H1 (cell line): Measurements from ENCODE around the gene LGALS9. TPM values are rescaled to one million over a fixed set of nuclear protein-coding genes. Genes with fewer than 3 reads are reported as not detected.

Experiments
- CTCF ChIA-PET: fragments of 300-600 bp; sonication (Branson Sonifier 250); formaldehyde crosslinking; loops from one replicate; lab custom pipeline; 2021; ENCODE audit not compliant: partially characterized antibody; lab: Charles Lee
- POLR2A ChIA-PET: fragments of 300-600 bp; sonication (Branson Sonifier 250); formaldehyde crosslinking; loops from one replicate; lab custom pipeline; 2021; ENCODE audit warnings: inconsistent platforms; ENCODE audit not compliant: partially characterized antibody; lab: Charles Lee
- DNase-seq, 2 experiments: peaks; one replicate each; pipeline versions ENCODE4 v3.0.0 to v3.0.0-alpha.2; 2010 to 2022; ENCODE audit warnings: low spot score in 2 of 2, low read depth in 1 of 2, mixed read lengths in 1 of 2
- FAIRE-seq: peaks from 2 replicates; lab custom pipeline; 2011; peaks lifted over from hg19 to GRCh38; lab: Jason Lieb, UNC
- H2AFZ ChIP-seq: 2 replicates; pipeline ENCODE4 v1.8.1; 2012; ENCODE audit warnings: low read length, inconsistent platforms
- H2AK5ac ChIP-seq: 2 replicates; pipeline ENCODE4 v1.6.1; 2013; ENCODE audit warnings: low read depth, low read length
- H2BK120ac ChIP-seq: replicated peaks from 2 replicates; pipeline ENCODE3; 2013; ENCODE audit warnings: low read depth, low read length, inconsistent platforms
- H2BK12ac ChIP-seq: 2 replicates; pipeline ENCODE4 v1.6.1; 2013; ENCODE audit warnings: low read depth, low read length
- H2BK15ac ChIP-seq: 2 replicates; pipeline ENCODE4 v1.6.1; 2013; ENCODE audit warnings: low read length
- H2BK20ac ChIP-seq: 2 replicates; pipeline ENCODE4 v1.6.1; 2013; ENCODE audit warnings: low read length
- H2BK5ac ChIP-seq: 2 replicates; pipeline ENCODE4 v1.6.1; 2013; ENCODE audit warnings: low read depth, low read length
- H3K14ac ChIP-seq: 2 replicates; pipeline ENCODE4 v1.6.1; 2013; ENCODE audit warnings: inconsistent platforms; ENCODE audit not compliant: insufficient read length
- H3K18ac ChIP-seq: 2 replicates; pipeline ENCODE4 v1.6.1; 2013; ENCODE audit warnings: low read length; ENCODE audit errors: extremely low read depth
- H3K23ac ChIP-seq: 2 replicates; pipeline ENCODE4 v1.6.1; 2013; ENCODE audit warnings: inconsistent platforms; ENCODE audit not compliant: insufficient read length
- H3K23me2 ChIP-seq: 2 replicates; pipeline ENCODE4 v1.6.1; 2013; ENCODE audit warnings: low read depth, low read length
- H3K27ac ChIP-seq: 2 replicates; pipeline ENCODE4 v1.6.1; 2011; ENCODE audit warnings: low read depth, low read length, inconsistent platforms
- H3K27me3 ChIP-seq, 4 experiments: replicated peaks in 1 of 4; 1 replicate in 1 of 4; 2 replicates in 3 of 4; pipeline versions ENCODE4 v1.6.1 to v1.8.1; 2011 to 2013; ENCODE audit warnings: low read length in 3 of 4, mild to moderate bottlenecking in 3 of 4, inconsistent platforms in 2 of 4, mixed read lengths in 2 of 4, moderate library complexity in 1 of 4; ENCODE audit not compliant: control insufficient read depth in 3 of 4, insufficient read depth in 3 of 4; ENCODE audit errors: extremely low read depth in 1 of 4
- H3K36me3 ChIP-seq, 4 experiments: 2 replicates each; pipeline versions ENCODE4 v1.6.1 to v1.8.1; 2011 to 2013; ENCODE audit warnings: mild to moderate bottlenecking in 4 of 4, low read length in 3 of 4, moderate library complexity in 2 of 4, control low read depth in 1 of 4, inconsistent platforms in 1 of 4; ENCODE audit not compliant: insufficient read depth in 4 of 4, control insufficient read depth in 2 of 4
- H3K4ac ChIP-seq: replicated peaks from 2 replicates; pipeline ENCODE3; 2013; ENCODE audit warnings: low read length, low read depth, mixed read lengths, inconsistent platforms; ENCODE audit not compliant: insufficient read length
- H3K4me1 ChIP-seq, 4 experiments: replicated peaks in 1 of 4; 1 replicate in 1 of 4; 2 replicates in 3 of 4; pipeline versions ENCODE4 v1.6.1 to v1.8.1; 2011 to 2013; ENCODE audit warnings: low read length in 3 of 4, inconsistent platforms in 2 of 4, mixed read lengths in 1 of 4; ENCODE audit not compliant: insufficient read depth in 4 of 4, control insufficient read depth in 3 of 4
- H3K4me2 ChIP-seq, 2 experiments: 2 replicates each; pipeline versions ENCODE4 v1.6.1 to v1.8.1; 2011 to 2013; ENCODE audit warnings: low read depth in 2 of 2, low read length in 2 of 2, control low read depth in 1 of 2, inconsistent platforms in 1 of 2, mild to moderate bottlenecking in 1 of 2; ENCODE audit not compliant: insufficient read depth in 1 of 2
- H3K4me3 ChIP-seq, 4 experiments: fragments of 200-600, 300-600 bp in 1 of 4; sonication (generic), shearing (Covaris generic), sonication (Bioruptor Twin) in 1 of 4; 2 replicates each; pipeline versions ENCODE4 v1.5.1 to v1.8.1; 2011 to 2016; ENCODE audit warnings: low read length in 4 of 4, low read depth in 3 of 4, control low read depth in 2 of 4, inconsistent platforms in 2 of 4, mild to moderate bottlenecking in 2 of 4, mixed read lengths in 1 of 4, moderate library complexity in 1 of 4; ENCODE audit not compliant: insufficient read depth in 2 of 4; ENCODE audit errors: extremely low read depth in 1 of 4
- H3K56ac ChIP-seq: replicated peaks from 2 replicates; pipeline ENCODE3; 2013; ENCODE audit warnings: low read depth, mild to moderate bottlenecking, mixed read lengths, low read length, inconsistent platforms; ENCODE audit not compliant: insufficient read length
- H3K79me1 ChIP-seq: 2 replicates; pipeline ENCODE4 v1.6.1; 2013; ENCODE audit warnings: low read depth, low read length, control low read depth
- H3K79me2 ChIP-seq, 2 experiments: 2 replicates each; pipeline versions ENCODE4 v1.6.1 to v1.8.1; 2012 to 2013; ENCODE audit warnings: low read length in 2 of 2, mild to moderate bottlenecking in 2 of 2, inconsistent platforms in 1 of 2; ENCODE audit not compliant: insufficient read depth in 2 of 2, control insufficient read depth in 1 of 2
- H3K9ac ChIP-seq, 4 experiments: replicated peaks in 1 of 4; 1 replicate in 1 of 4; 2 replicates in 3 of 4; pipeline versions ENCODE4 v1.6.1 to v1.8.1; 2011 to 2013; ENCODE audit warnings: low read depth in 3 of 4, low read length in 3 of 4, control low read depth in 2 of 4, mild to moderate bottlenecking in 2 of 4, moderate library complexity in 2 of 4, inconsistent platforms in 1 of 4; ENCODE audit errors: extremely low read depth in 1 of 4
- H3K9me3 ChIP-seq, 2 experiments: 2 replicates each; pipeline versions ENCODE4 v1.6.1 to v1.8.1; 2012 to 2013; ENCODE audit warnings: mild to moderate bottlenecking in 2 of 2, moderate library complexity in 2 of 2, control low read depth in 1 of 2, inconsistent platforms in 1 of 2, low read depth in 1 of 2, low read length in 1 of 2, mixed read lengths in 1 of 2; ENCODE audit not compliant: insufficient read depth in 2 of 2
- H4K20me1 ChIP-seq, 2 experiments: replicated peaks in 1 of 2; 2 replicates each; pipeline versions ENCODE3 to v1.8.1; 2011 to 2013; ENCODE audit warnings: inconsistent platforms in 2 of 2, low read length in 2 of 2, mild to moderate bottlenecking in 1 of 2; ENCODE audit not compliant: insufficient read depth in 2 of 2, control insufficient read depth in 1 of 2
- H4K5ac ChIP-seq: 2 replicates; pipeline ENCODE4 v1.6.1; 2013; ENCODE audit warnings: low read length, low read depth, mixed read lengths, inconsistent platforms; ENCODE audit not compliant: insufficient read length
- H4K8ac ChIP-seq: 2 replicates; pipeline ENCODE4 v1.8.0; 2013; ENCODE audit warnings: mild to moderate bottlenecking, moderate library complexity, low read length, inconsistent platforms; ENCODE audit not compliant: insufficient read depth; ENCODE audit errors: extremely low read depth
- H4K91ac ChIP-seq: replicated peaks from 2 replicates; pipeline ENCODE3; 2013; ENCODE audit warnings: low read length, mixed read lengths, inconsistent platforms; ENCODE audit not compliant: insufficient read length
- CBX5 ChIP-seq: fragments of 300-800, 300-1000 bp; sonication (generic); IDR thresholded peaks from 2 replicates; pipeline ENCODE4 v1.7.1; 2016; ENCODE audit warnings: antibody characterized with exemption, low read length, low read depth
- EZH2 ChIP-seq: fragments of 200-600 bp; sonication (generic); IDR thresholded peaks from 2 replicates; pipeline ENCODE4 v1.7.1; 2012; ENCODE audit warnings: low read depth, mild to moderate bottlenecking, moderate library complexity, low read length, inconsistent platforms; ENCODE audit not compliant: severe bottlenecking
- GTF2F1 ChIP-seq: IDR thresholded peaks from 2 replicates; pipeline ENCODE4 v1.6.1; 2012; ENCODE audit warnings: low read depth, low read length, improper control_type of control experiment, borderline replicate concordance
- POLR2AphosphoS5 ChIP-seq: IDR thresholded peaks from 2 replicates; pipeline ENCODE4 v1.6.1; 2011; ENCODE audit warnings: low read depth, low read length
- RAD21 ChIP-seq, 2 experiments: IDR thresholded peaks in 1 of 2; conservative IDR thresholded peaks in 1 of 2; 2 replicates each; pipeline ENCODE4 v1.6.1; 2011; ENCODE audit warnings: low read depth in 2 of 2, low read length in 2 of 2, improper control_type of control experiment in 1 of 2, inconsistent platforms in 1 of 2, mild to moderate bottlenecking in 1 of 2, moderate library complexity in 1 of 2
- SAP30 ChIP-seq: fragments of 300-600 bp; sonication (generic); IDR thresholded peaks from 2 replicates; pipeline ENCODE4 v1.7.1; 2012; ENCODE audit warnings: low read length, moderate library complexity, mild to moderate bottlenecking, inconsistent platforms; ENCODE audit not compliant: insufficient read depth, insufficient replicate concordance
- SP2 ChIP-seq: IDR thresholded peaks from 2 replicates; pipeline ENCODE4 v1.6.1; 2012; ENCODE audit warnings: mild to moderate bottlenecking, low read length, inconsistent platforms
- SRF ChIP-seq: IDR thresholded peaks from 2 replicates; pipeline ENCODE4 v1.6.1; 2011; ENCODE audit warnings: mild to moderate bottlenecking, low read depth, low read length, moderate library complexity
- SUZ12 ChIP-seq: fragments of 200-600 bp; sonication (generic); IDR thresholded peaks from 2 replicates; pipeline ENCODE4 v1.6.1; 2012; ENCODE audit warnings: mild to moderate bottlenecking, inconsistent platforms, low read length, moderate library complexity, mixed read lengths
- TEAD4 ChIP-seq: IDR thresholded peaks from 2 replicates; pipeline ENCODE4 v1.6.1; 2012; ENCODE audit warnings: low read depth, low read length, inconsistent platforms, mixed read lengths
- WGBS, 2 experiments: shearing (Covaris generic) in 1 of 2; methylation state at CpG; one replicate each; pipeline versions ENCODE4 v1.1.6 to v1.1.7; 2013 to 2015; ENCODE audit warnings: low lambda C conversion rate in 2 of 2, mixed read lengths in 2 of 2, inconsistent platforms in 1 of 2, low coverage in 1 of 2, missing lambda C conversion rate in 1 of 2; ENCODE audit not compliant: insufficient replicate concordance in 2 of 2, insufficient coverage in 1 of 2, insufficient read length in 1 of 2; ENCODE audit errors: extremely low coverage in 1 of 2, missing lambda C conversion rate in 1 of 2; 5-methylcytosine and 5-hydroxymethylcytosine counted together
- polyA plus RNA-seq, 7 experiments: library from polyadenylated mRNA; depleted of rRNA in 3 of 7; stranded (reverse) in 5 of 7; unstranded in 2 of 7; fragments of >200 nt in 5 of 7; fragments of 200-250 nt in 2 of 7; gene quantifications; 1 replicate in 5 of 7; 2 replicates in 1 of 7; 4 replicates in 1 of 7; pipeline versions ENCODE4 v1.2.1 to v1.2.3, GENCODE V29; 2011 to 2013; ENCODE audit warnings: missing spikeins in 2 of 7, mixed read lengths in 2 of 7
- total RNA-seq: library from RNA; stranded (reverse); fragmentation: NEBNext Ultra II Directional; extraction: Animal tissue kit (Norgen Biotek cat#: 25700); gene quantifications from 2 replicates; pipeline ENCODE4 v1.2.1, GENCODE V29; 2021
- TF ChIP-seq, protein P1 (sequence below): IDR thresholded peaks from 2 replicates; pipeline ENCODE4 v1.6.1; 2012; ENCODE audit warnings: low read length, inconsistent platforms

The LGALS9 gene
- total and polyA plus RNA-seq, 2 of the 8 experiments (the other 6 are each of a cell fraction or from before 2014, with no cell fraction given) = 0.95 to 1.7 TPM

DNA sequence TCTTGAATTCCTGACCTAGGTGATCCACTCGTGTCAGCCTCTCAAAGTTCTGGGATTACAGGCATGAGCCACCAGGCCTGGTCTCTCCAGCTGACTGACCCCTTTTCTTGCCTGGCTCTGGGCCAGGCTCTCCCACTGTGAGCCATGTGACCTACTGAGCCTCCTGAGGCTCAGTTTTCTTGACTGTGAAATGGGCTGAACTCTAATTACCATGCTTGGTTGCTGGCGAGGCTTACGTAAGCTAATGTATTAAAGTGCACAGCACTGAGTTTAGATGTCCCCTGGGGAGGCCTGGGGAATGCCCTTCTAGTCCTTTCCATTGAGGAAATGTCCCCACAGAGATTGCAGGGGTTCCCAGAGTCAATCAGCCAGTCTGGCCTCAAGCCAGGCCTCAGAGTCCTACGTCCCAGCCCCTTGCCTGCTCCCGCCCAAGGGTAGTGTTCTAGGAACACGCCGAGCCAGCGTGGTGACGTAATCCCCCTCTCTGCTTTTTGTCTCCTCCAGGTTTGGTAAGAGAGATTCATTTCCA is 45.8 kb upstream of the LGALS9 start:
- H2BK120ac ChIP-seq = no peak overlapping the region
- H4K8ac ChIP-seq = no peak overlapping the region
- H3K4ac ChIP-seq = no peak overlapping the region
- CTCF ChIA-PET = interaction anchor here (1.2 to 13.3 kb wide), 4 partner anchors 7 to 25 kb away, joined by 4 to 150 read pairs (median 6); no protein-coding TSS in a partner anchor
- no peaks in the 10 kb centered on the region for H3K23me2 ChIP-seq
- no peak overlapping the region for H3K9ac ChIP-seq
- no peak overlapping the region for H4K91ac ChIP-seq
- no peak overlapping the region for H2BK20ac ChIP-seq
- DNase-seq (no peak), FAIRE-seq (no peak)
- no peaks in the 10 kb centered on the region for H3K27me3 ChIP-seq
- H3K56ac ChIP-seq = no peak overlapping the region
- no peak overlapping the region for H2BK15ac ChIP-seq
- no peak overlapping the region for H2BK5ac ChIP-seq
- no peak overlapping the region; the same call in 1 of the 2 replicates for H3K27ac ChIP-seq
- no peak overlapping the region for H3K4me3 ChIP-seq
- H2BK12ac ChIP-seq = no peak overlapping the region
- no peak overlapping the region for H2AK5ac ChIP-seq
- no peak overlapping the region; a peak in 1 of 4 replicates for H3K4me2 ChIP-seq
- H3K4me1 ChIP-seq = no peaks in the 10 kb centered on the region
- no peak overlapping the region for H3K18ac ChIP-seq
- H4K5ac ChIP-seq = no peak overlapping the region
- POLR2A ChIA-PET = no interaction called here
- no peaks in the 10 kb centered on the region for H3K9me3 ChIP-seq
- H4K20me1 ChIP-seq = peaks cover 0 to 3% of the 10 kb centered on the region in 2 experiments
- no peak overlapping the region for H3K14ac ChIP-seq
- no peaks in the 10 kb centered on the region; a peak in 3 of 8 replicates for H3K36me3 ChIP-seq
- peaks cover 0 to 2% of the 10 kb centered on the region in 2 experiments; a peak in 1 of 4 replicates for H3K79me2 ChIP-seq
- WGBS, 2 experiments = 85% methylated on average over 9 of the region's 9 CpGs; no CpG with 5 or more reads in 1 of the 2 experiments
- H3K23ac ChIP-seq = no peak overlapping the region
- H3K79me1 ChIP-seq = no peaks in the 10 kb centered on the region
- H2AFZ ChIP-seq = no peak overlapping the region
- TF ChIP-seq RAD21 (IDR thresholded peaks at IDR 0.05 in 1 of 2, conservative IDR thresholded peaks at IDR 0.05 in 1 of 2; ENCODE audit: low read depth in 2 of 2, low read length in 2 of 2) = no peak
- TF ChIP-seq SRF = no peak
- TF ChIP-seq EZH2 = no peak
- TF ChIP-seq SUZ12 = no peak
- no peak for TF ChIP-seq SP2
- no peak for TF ChIP-seq CBX5
- no peak for TF ChIP-seq TEAD4
- TF ChIP-seq GTF2F1 = no peak
- TF ChIP-seq, protein P1, sequence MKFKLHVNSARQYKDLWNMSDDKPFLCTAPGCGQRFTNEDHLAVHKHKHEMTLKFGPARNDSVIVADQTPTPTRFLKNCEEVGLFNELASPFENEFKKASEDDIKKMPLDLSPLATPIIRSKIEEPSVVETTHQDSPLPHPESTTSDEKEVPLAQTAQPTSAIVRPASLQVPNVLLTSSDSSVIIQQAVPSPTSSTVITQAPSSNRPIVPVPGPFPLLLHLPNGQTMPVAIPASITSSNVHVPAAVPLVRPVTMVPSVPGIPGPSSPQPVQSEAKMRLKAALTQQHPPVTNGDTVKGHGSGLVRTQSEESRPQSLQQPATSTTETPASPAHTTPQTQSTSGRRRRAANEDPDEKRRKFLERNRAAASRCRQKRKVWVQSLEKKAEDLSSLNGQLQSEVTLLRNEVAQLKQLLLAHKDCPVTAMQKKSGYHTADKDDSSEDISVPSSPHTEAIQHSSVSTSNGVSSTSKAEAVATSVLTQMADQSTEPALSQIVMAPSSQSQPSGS = no peak
- no peak for TF ChIP-seq SAP30
- TF ChIP-seq POLR2AphosphoS5 = no peak
